ENCODE results near the gene UBR7.
"Not testable (repeated sequence)": the region's sequence is repeated elsewhere in the genome, so short reads cannot be mapped to it uniquely, and the experiment has no call there.

The UBR7 gene, protein sequence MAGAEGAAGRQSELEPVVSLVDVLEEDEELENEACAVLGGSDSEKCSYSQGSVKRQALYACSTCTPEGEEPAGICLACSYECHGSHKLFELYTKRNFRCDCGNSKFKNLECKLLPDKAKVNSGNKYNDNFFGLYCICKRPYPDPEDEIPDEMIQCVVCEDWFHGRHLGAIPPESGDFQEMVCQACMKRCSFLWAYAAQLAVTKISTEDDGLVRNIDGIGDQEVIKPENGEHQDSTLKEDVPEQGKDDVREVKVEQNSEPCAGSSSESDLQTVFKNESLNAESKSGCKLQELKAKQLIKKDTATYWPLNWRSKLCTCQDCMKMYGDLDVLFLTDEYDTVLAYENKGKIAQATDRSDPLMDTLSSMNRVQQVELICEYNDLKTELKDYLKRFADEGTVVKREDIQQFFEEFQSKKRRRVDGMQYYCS

DNA sequence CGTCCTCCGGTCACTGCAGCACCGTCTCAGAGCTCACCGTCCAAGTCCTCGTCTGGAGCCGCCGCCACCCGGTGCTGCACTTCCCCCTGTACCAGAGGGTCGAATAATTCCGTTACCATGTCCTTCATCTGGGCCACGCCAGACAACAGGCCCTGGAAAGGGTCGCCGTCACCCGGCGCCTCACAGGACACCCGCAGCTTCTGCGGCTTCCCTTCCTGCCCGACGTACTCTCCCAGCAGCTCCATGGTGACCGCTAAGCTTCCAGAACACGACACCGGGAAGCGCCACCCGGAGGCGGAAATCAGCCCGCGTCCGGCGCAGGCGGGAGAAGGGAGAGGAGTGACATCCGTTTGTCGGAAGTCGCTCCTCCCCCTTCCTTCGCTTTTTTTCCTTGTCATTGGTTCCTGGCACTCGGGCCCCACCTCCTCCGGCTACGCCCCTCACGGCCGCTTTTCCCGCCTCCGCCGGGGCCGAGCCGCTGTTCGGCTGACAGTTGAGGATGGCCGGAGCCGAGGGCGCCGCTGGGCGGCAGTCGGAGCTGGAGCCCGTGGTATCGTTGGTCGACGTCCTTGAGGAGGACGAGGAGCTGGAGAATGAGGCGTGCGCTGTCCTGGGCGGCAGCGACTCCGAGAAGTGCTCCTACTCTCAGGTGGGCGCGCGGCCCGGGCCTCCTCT is at the start of gene UBR7, which contains the start of gene GON7:
TSS of gene UBR7 (plus strand) at position 464 of the 675 bp plus-strand sequence. CDS start at position 500, 36 bp downstream.
TSS of gene GON7 (minus strand) at position 273 of the 675 bp plus-strand sequence. CDS start at position 245, 28 bp downstream.
- DNase-seq (ENCODE audit: low read depth, low spot score) = peak; percentile 72

DNA sequence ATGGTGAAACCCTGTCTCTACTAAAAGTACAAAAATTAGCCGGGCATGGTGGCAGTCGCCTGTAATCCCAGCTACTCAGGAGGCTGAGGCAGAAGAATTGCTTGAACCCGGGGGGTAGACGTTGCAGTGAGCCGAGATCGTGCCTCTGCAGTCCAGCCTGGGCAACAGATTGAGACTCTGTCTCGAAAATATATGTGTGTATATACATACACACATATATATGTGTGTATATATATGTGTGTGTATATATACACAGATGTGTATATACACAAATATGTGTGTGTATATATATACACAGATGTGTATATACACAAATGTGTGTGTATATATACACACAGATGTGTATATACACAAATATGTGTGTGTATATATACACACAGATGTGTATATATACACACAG is 48.7 kb upstream of the UBR7 start:
- not testable (repeated sequence) for DNase-seq (ENCODE audit: low read depth, low spot score)

DNA sequence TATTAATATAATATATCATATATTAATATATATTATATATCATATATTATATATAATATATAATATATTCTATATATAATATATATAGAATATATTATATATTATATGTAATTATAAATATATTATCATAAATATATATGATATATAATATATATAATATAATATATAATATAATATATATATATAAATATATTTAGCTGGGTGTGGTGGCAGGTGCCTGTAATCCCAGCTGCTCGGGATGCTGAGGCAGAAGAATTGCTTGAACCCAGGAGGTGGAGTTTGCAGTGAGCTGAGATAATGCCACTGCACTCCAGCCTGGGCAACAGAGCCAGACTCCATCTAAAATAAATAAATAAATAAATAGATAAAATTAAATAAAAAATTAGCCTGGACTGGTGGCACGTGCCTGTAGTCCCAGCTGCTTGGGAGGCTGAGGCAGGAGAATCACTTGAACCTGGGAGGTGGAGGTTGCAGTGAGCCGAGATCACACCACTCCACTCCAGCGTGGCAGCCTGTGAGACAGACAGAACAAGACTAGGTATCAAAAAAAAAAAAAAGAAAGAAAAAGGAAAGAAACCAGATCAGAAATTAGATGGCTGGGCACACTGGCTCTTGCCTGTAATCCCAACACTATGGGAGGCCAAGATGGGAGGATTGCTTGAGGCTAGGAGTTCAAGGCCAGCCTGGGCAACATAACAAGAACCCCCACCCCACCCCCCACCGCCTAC is 47.3 kb upstream of the UBR7 start:
- not testable (repeated sequence) for DNase-seq (ENCODE audit: low read depth, low spot score)

DNA sequence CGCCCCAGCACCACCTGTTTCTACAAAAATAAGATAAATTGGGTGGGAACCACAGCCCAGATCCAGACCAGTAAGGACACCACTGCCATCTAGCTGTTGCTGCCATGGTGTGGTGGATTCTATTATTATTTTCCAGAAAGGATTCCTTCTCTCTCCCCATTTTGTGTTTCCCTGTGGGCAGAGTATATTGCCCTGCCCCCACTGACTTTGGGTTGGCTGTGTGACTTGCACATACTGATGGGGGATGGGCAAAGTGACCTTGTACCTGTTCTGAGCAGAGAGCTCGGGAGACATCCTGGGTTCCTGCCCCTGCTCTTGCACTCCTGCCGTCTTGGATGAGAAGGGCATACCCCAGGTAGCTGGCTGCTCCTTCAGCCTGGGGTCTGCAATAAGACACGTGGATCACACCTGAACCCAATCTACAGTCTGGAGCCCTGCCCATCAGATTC is 46.7 kb upstream of the UBR7 start:
- no peak for DNase-seq (ENCODE audit: low read depth, low spot score)

DNA sequence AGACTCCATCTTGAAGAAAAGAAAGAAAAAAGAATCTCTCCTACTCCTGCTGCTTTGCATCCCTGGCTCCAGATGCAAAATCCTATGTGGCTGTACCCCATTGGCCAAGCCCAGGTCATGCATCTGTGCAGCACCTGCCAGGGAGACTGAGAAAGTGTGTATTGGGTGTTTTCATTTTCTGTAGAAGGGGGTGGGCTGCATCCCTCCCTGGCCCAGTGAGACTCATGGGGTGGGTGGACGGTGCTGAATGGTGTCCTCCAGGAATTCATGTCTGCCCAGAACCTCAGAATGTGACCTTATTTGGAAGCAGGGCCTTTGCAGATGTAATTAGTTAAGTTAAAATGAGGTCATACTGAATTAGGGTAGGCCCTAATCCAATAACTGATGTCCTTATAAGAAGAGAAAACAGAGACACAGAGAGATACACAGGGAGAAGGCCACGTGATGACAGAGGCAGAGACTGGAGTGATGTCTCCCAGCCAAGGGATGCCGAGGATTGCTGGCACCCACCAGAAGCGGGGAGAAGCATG is 45.6 kb upstream of the UBR7 start:
- DNase-seq (ENCODE audit: low read depth, low spot score) = no peak

DNA sequence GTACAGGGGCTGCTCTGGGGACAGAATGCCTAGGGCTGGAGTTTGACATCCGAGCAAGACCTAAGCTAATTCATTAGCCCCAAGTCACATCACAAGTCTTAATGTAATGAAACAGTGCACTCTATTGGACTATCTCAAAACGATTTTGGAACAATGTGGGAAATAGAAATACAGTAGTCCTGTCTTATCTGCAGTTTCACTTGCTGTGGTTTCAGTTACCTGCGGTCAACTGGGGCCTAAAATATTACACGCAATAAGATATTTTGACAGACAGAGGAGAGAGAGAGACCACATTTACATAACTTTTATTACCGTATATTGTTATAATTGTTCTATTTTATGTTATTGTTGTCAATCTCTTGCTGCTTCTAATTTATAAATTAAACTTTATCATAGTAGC is 43.5 kb upstream of the UBR7 start:
- no peak for DNase-seq (ENCODE audit: low read depth, low spot score)

DNA sequence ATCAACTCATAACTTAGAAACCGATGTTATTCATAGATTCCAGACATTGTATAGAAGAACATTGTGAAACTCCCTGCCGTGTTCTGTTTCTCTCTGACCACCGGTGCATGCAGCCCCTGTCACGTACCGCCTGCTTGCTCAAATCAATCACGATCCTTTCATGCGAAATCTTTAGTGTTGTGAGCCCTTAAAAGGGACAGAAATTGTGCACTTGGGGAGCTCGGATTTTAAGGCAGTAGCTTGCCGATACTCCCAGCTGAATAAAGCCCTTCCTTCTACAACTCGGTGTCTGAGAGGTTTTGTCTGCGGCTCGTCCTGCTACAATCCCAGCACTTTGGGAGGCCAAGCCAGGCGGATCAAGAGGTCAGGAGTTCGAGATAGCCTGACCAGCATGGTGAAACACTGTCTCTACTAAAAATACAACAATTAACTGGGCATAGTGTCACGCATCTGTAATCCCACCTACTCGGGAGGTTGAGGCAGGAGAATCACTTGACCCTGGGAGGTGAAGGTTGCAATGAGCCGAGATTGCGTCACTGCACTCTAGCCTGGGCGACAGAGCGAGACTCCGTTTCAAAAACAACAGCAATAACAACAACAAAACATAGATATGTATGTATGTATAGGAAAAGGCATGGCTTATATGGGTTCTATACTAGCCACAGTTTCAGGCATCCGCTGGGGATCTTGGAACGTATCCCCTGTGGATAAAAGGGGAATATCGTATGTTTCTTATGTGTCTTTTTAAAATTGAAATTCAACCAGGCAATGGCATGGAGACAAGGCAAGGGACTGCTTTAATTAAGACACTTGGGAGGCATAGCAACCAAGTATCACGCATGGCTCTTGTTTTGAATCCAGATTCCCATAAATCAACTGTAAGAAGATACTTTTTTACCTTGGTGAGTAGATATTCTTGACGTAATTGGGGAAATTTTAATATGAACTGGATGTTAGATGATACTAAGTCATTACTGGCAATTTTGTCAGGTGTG is 41.5 kb upstream of the UBR7 start:
- not testable (repeated sequence) for DNase-seq (ENCODE audit: low read depth, low spot score)

DNA sequence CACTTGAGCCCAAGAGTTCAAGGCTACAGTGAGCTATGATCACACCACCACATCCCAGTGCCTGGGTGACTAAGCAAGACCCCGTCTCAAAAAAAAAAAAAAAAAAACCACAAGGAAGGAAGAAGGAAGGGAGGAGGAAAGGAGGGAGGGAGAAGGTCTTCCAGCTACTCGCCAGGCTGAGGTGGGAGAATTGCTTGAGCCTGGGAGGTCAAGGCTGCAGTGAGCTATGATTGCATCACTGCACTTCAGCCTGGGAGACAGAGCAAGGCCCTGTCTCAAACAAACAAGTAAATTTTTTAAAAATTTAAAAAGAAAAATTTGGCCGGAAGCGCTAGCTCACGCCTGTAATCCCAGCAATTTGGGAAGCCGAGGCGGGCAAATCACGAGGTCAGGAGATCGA is 38.4 kb upstream of the UBR7 start:
- not testable (repeated sequence) for DNase-seq (ENCODE audit: low read depth, low spot score)

DNA sequence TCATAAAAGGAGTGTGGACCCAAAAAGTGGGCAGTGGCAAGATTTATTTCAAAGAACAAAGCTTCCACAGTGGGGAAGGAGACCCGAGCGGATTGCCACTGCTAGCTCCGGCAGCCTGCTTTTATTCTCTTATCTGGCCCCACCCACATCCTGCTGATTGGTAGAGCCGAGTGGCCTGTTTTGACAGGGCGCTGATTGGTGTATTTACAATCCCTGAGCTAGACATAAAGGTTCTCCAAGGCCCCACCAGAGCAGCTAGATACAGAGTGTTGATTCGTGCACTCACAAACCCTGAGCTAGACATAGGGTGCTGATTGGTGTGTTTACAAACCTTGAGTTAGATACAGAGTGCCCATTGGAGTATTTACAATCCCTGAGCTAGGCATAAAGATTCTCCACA is 37.4 kb upstream of the UBR7 start:
- DNase-seq (ENCODE audit: low read depth, low spot score) = not testable (repeated sequence)

DNA sequence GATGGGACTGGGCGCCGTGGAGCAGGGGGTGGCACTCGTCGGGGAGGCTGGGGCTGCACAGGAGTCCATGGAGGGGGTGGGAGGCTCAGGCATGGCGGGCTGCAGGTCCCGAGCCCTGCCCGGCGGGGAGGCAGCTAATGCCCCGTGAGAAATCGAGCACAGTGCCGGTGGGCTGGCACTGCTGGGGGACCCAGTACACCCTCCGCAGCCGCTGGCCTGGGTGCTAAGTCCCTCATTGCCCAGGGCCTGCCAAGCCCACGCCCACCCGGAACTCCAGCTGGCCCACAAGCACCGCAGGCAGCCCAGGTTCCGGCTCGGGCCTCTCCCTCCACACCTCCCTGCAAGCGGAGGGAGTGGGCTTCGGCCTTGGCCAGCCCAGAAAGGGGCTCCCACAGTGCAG is 36.9 kb upstream of the UBR7 start:
- not testable (repeated sequence) for DNase-seq (ENCODE audit: low read depth, low spot score)

DNA sequence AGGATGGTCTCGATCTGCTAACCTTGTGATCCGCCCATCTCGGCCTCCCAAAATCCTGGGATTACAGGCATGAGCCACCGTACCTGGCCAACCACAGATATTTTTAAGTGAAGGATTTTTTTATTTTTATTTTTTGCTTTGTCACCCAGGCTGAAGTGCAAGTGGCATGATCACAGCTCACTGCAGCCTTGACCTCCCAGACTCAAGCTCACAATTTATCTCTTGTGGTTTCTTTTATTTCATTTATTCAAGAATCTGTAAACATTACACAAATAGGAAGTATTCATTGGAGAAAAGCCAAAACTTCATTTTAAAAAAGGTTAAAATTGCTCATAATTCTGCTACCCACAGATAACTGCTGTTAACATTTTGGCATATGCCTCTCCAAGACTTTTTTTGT is 35.7 kb upstream of the UBR7 start:
- no peak for DNase-seq (ENCODE audit: low read depth, low spot score)

DNA sequence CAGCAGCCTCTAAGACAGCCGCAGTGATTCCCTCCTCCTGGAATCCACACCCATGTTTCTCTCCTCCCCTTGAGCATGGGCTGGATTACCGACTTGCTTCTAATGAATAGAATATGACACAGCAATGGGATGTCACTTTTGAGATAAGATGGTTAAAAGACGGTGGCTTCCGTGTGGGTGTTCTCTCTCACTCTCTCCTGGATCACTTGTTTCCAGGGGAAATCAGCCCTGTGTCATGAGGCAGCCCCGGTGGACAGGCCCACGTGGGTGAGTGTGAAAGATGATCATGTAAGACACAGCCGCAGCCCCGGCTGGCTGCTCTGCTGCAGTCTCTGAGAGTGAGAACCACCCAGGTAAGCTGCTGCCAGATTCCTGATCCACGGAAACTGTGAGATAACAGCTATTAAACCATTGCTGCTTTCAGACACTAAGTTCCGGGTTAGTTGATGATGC is 33.1 kb upstream of the UBR7 start:
- no peak for DNase-seq (ENCODE audit: low read depth, low spot score)

DNA sequence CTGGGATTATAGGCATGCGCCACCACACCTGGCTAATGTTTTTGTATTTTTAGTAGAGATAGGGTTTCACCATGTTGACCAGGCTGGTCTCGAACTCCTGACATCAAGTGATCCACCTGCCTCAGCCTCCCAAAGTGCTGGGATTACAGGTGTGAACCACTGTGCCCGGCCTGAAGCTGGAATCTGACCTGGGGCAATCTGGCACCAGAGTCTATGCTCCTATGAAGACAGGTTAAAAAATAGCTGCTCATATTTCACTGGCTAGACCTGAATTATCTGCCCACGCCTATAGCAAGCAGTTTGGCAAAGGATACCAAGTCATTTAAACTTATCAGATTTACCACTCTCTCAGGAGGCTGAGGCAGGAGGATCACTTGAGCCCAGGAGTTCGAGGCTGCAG is 32.3 kb upstream of the UBR7 start:
- not testable (repeated sequence) for DNase-seq (ENCODE audit: low read depth, low spot score)

DNA sequence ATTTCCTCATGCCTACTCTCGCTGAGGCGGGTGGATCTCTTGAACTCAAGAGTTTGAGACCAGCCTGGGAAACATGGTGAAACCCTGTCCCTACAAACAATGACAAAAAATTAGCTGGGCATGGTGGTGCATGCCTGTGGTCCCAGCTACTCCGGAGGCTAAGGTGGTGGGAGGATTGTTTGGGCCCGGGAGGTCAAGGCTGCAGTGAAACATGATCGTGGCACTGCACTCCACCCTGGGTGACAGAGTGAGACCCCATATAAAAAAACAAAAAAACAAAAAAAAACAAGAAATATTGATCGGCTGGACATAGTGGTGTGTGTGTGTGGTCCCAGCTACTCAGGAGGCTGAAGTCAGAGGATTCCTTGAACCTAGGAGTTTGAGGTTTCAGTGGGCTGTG is 31.6 kb upstream of the UBR7 start:
- no peak for DNase-seq (ENCODE audit: low read depth, low spot score)

DNA sequence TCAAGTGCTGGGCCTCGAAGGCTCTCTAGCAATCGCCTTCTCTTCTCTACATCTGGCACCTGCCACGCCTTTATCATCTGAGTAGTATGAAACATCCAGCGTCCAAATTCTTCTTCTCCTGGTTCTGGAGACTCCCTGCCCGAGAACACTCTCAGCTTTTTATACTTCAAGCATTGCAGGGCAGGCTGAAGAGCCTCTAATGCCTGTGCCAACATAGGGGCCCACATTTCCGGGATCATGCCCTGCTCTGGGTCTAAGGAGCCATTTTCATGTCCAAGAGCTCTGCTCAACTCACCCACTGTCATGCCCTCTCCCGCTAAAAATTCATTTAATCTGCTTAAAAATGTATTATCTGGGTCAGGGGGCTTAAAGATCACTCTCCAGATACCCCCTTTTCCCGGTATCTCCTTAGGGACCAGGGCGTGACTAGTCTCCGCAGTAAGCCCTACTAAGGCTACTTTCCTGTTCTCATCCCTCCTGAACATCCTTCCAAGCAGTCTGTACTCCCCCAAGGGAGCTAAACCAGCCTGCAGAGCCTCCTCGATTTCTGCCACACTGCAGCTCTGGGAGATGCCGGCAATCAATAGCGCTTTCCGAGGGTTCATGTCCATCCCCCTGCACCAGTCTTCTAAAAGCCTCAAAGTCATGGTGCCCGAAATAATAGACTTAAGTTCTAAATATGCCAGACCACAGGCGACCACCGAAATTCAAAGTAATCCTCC is 23.3 kb upstream of the UBR7 start:
- no peak for DNase-seq (ENCODE audit: low read depth, low spot score)

DNA sequence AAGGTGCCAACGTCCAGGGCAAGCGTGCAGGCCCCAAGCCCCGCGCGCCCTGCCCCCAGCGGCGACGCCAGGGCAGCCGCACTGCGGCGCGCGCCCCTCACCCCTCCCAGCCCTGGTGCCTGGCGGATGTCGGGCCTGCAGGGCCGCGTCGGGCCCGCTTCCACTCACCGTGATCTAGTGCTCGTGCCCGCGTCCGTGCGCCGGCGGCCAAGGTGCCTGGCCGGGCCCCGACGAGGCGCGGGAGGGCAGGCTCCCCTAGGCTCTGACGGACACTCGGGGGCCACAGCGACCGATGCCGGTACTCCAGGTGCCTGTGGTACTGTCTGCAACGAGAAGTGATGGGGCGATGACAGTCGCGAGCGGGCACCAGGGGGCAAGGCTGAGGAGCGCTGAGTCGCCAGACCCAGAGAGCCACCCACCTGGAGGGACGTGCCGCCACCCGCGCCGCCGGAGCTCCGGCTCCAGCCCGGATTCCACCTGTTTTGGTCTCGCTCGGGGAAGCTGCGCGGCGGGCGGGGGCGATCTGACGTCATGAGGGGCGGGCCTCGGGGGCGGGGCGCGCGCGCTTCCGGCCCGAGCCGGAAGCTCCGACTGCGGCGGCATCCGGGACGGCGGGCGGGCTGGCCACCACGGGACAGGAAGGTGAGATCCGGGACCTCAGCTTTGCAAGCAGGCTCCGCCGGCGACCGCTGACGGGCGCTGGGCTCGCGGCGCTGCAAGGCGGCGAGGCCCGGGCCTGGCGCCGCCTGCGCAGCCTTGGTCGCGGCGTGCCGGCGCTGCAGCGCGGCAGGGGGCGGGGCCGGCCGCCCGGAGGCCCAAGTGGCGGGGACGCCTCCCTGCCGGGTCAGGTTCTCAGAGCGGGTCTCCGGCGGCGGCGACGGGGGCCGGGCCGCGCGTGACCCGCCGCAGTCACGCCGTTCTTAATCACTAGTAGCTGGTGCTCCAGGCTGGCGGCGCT is 22.4 kb upstream of the UBR7 start, which contains the start of the genes LYSET and MOAP1:
TSS of gene LYSET (plus strand) at position 927 of the 958 bp plus-strand sequence. CDS start 89 bp downstream, outside the sequence.
TSS of gene MOAP1 (minus strand) at position 507 of the 958 bp plus-strand sequence. CDS start 655 bp downstream, outside the sequence.
- peak; percentile 65 for DNase-seq (ENCODE audit: low read depth, low spot score)

DNA sequence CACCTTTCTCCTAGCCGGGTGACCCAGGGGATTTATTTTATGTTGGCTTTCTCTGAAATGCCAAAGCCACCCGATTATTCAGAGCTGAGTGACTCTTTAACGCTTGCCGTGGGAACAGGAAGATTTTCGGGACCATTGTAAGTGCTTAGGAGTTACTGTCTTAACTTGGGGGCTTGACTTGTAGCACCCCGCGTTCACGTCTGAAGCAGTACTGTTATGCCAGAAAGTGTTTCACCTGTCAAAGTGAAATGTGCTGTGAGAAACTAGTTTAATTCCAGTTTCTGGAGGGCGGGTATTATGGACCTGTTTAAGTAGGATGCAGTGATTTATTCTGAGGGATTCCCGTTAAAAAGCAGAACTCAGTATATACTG is 21.7 kb upstream of the UBR7 start:
- no peak for DNase-seq (ENCODE audit: low read depth, low spot score)

DNA sequence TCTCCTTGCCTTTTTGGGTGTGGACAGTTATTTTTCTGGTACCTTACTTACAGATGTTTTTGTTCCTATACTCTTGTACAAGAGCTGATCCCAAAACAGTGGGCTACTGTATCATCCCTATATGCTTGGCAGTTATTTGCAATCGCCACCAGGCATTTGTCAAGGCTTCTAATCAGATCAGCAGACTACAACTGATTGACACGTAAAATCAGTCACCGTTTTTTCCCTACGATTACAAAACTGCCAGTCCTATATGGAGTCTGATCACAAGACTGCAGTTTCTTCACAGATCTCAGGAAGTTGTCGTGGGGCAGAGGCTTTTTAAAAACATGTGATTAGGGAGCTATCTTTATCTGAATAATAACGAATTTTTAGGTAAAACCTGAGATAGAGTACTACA is 20.6 kb upstream of the UBR7 start:
- DNase-seq (ENCODE audit: low read depth, low spot score) = no peak
